ENCODE results near the gene LRIG3. TPM values are rescaled to one million over a fixed set of nuclear protein-coding genes. Genes with fewer than 3 reads are reported as not detected.

Gene LRIG3
- polyA plus RNA-seq, 3 donors = not detected

DNA sequence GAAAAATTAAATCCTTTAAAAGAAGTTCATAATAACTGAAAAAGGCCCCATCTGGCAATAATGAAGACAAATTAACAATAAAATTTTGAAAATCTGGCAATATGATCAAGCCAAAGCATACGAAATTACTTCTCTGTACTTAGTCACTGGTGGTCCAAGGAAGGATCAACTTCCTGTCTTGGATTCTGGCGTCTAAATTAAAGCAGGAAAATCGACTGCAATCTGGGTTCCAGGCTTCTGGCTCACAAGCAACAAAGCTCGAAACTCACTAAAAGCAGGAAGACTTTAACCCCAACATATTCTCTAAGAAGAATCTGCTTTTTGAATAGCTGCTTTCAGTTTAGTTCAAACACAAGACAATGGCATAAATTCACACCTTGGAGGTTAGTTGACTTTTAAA, 49.7 kb downstream of the LRIG3 start:
- DNase-seq = no peak
- Histone ChIP-seq H3K9ac (ENCODE audit: insufficient read depth, low read length, poor library complexity, severe bottlenecking) (no peak overlapping the region), H3K27ac (ENCODE audit: low read depth in 1 of 2, low read length in 2 of 2) (no peak overlapping the region), H3K27me3 (ENCODE audit: control insufficient read depth in 2 of 2, insufficient read depth in 2 of 2, low read length in 2 of 2) (no peaks in the 10 kb centered on the region), H3K36me3 (replicated peaks in 1 of 2; ENCODE audit: control insufficient read depth in 1 of 2, insufficient read depth in 2 of 2, low read length in 2 of 2) (no peaks in the 10 kb centered on the region), H2AFZ (ENCODE audit: insufficient read depth, low read depth, low read length, poor library complexity, severe bottlenecking) (no peak overlapping the region), H3K9me3 (replicated peaks in 1 of 2; ENCODE audit: control insufficient read depth in 1 of 2, insufficient read depth in 1 of 2, low read length in 2 of 2) (peaks cover 0 to 4% of the 10 kb centered on the region in 2 donors), H3K4me3 (replicated peaks in 1 of 3; ENCODE audit: low read depth in 2 of 3, low read length in 3 of 3) (no peak overlapping the region), H4K20me1 (ENCODE audit: insufficient read depth, low read length) (no peaks in the 10 kb centered on the region), H3K4me1 (ENCODE audit: control insufficient read depth in 1 of 2, insufficient read depth in 2 of 2, low read length in 2 of 2) (no peaks in the 10 kb centered on the region), H3K4me2 (replicated peaks; ENCODE audit: extremely low read depth, low read length, poor library complexity, severe bottlenecking) (no peak overlapping the region), H3K79me2 (ENCODE audit: insufficient read depth, low read length) (no peaks in the 10 kb centered on the region)
- H3K9me3 Mint-ChIP-seq = peaks cover 0 to 6% (median 2%) of the 10 kb centered on the region in 7 donors
- no peaks in the 10 kb centered on the region for H3K36me3 Mint-ChIP-seq
- H3K4me3 Mint-ChIP-seq = no peak overlapping the region
- H3K27ac Mint-ChIP-seq = no peak overlapping the region
- H3K27me3 Mint-ChIP-seq (ENCODE audit: low read depth in 3 of 3) = peaks cover 0 to under 1% (median 0%) of the 10 kb centered on the region in 3 donors
- intact Hi-C loops (cut with micrococcal nuclease) = no loop called here
- 78% methylated on average over 3 of the region's 4 CpGs for WGBS (ENCODE audit: insufficient coverage)
- no peaks in the 10 kb centered on the region for H3K4me1 Mint-ChIP-seq
- TF ChIP-seq CTCF (IDR thresholded peaks at IDR 0.05) = no peak

GRCh38 chr12:58860788-58861240, 59.5 kb downstream of the LRIG3 start:
- DNase-seq = no peak
- peaks cover 7 to 40% (median 17%) of the 10 kb centered on the region in 7 donors for H3K9me3 Mint-ChIP-seq
- no peak for TF ChIP-seq CTCF (IDR thresholded peaks at IDR 0.05)
- no peak overlapping the region for H3K4me3 Mint-ChIP-seq
- 79% methylated on average over 4 of the region's 4 CpGs for WGBS (ENCODE audit: insufficient coverage)
- no peak overlapping the region for H3K4me3 ChIP-seq (replicated peaks in 1 of 3; ENCODE audit: low read depth in 2 of 3, low read length in 3 of 3)
- no peak overlapping the region for H2AFZ ChIP-seq (ENCODE audit: insufficient read depth, low read depth, low read length, poor library complexity, severe bottlenecking)
- no peak overlapping the region for H3K27ac Mint-ChIP-seq
- H3K9ac ChIP-seq (ENCODE audit: insufficient read depth, low read length, poor library complexity, severe bottlenecking) = no peak overlapping the region
- intact Hi-C loops (cut with micrococcal nuclease) = no loop called here
- no peak overlapping the region for H3K4me2 ChIP-seq (replicated peaks; ENCODE audit: extremely low read depth, low read length, poor library complexity, severe bottlenecking)
- no peaks in the 10 kb centered on the region for H3K4me1 Mint-ChIP-seq
- H3K36me3 Mint-ChIP-seq = no peaks in the 10 kb centered on the region
- no peaks in the 10 kb centered on the region for H4K20me1 ChIP-seq (ENCODE audit: insufficient read depth, low read length)
- peaks cover 16 to 29% of the 10 kb centered on the region in 2 donors for H3K9me3 ChIP-seq (replicated peaks in 1 of 2; ENCODE audit: control insufficient read depth in 1 of 2, insufficient read depth in 1 of 2, low read length in 2 of 2)
- H3K36me3 ChIP-seq (replicated peaks in 1 of 2; ENCODE audit: control insufficient read depth in 1 of 2, insufficient read depth in 2 of 2, low read length in 2 of 2) = no peaks in the 10 kb centered on the region
- H3K27ac ChIP-seq (ENCODE audit: low read depth in 1 of 2, low read length in 2 of 2) = no peak overlapping the region
- no peaks in the 10 kb centered on the region for H3K4me1 ChIP-seq (ENCODE audit: control insufficient read depth in 1 of 2, insufficient read depth in 2 of 2, low read length in 2 of 2)
- H3K27me3 ChIP-seq (ENCODE audit: control insufficient read depth in 2 of 2, insufficient read depth in 2 of 2, low read length in 2 of 2) = no peaks in the 10 kb centered on the region
- no peaks in the 10 kb centered on the region for H3K79me2 ChIP-seq (ENCODE audit: insufficient read depth, low read length)
- peaks cover 0 to 4% (median 0%) of the 10 kb centered on the region in 3 donors for H3K27me3 Mint-ChIP-seq (ENCODE audit: low read depth in 3 of 3)
